WTC11 (cell line): ENCODE results near the gene KLK15. TPM values are rescaled to one million over a fixed set of nuclear protein-coding genes. Genes with fewer than 3 reads are reported as not detected.

Source experiments
- ATAC-seq: fragments of 200-7000 bp; cut with Tn5 transposase; 2 replicates; pipeline ENCODE4 v1.10.0; 2021; ENCODE audit warnings: mild to moderate bottlenecking, moderate library complexity
- CTCF ChIA-PET: fragments of 300-600 bp; sonication (Branson Sonifier 250); formaldehyde crosslinking; loops from one replicate; lab custom pipeline; 2021; ENCODE audit warnings: antibody characterized with exemption; lab: Charles Lee
- POLR2A ChIA-PET: fragments of 350-600 bp; sonication (Branson Sonifier 250); formaldehyde crosslinking; loops from one replicate; lab custom pipeline; 2021; ENCODE audit warnings: antibody characterized with exemption; lab: Charles Lee
- DNase-seq: peaks from one replicate; pipeline ENCODE4 v3.0.0; 2021; ENCODE audit warnings: low spot score
- H3K27ac Mint-ChIP-seq: 2 replicates; pipeline ENCODE4 v1.8.0; 2021; ENCODE audit warnings: mixed read lengths
- H3K27me3 Mint-ChIP-seq: 2 replicates; pipeline ENCODE4 v1.8.0; 2021; ENCODE audit warnings: low read depth, mild to moderate bottlenecking, moderate library complexity, mixed read lengths
- H3K36me3 Mint-ChIP-seq: 2 replicates; pipeline ENCODE4 v1.8.0; 2021; ENCODE audit warnings: mixed read lengths
- H3K4me1 Mint-ChIP-seq: 2 replicates; pipeline ENCODE4 v1.8.0; 2022; ENCODE audit warnings: mixed read lengths
- H3K4me3 Mint-ChIP-seq: 2 replicates; pipeline ENCODE4 v1.8.0; 2021; ENCODE audit warnings: mild to moderate bottlenecking, moderate library complexity, mixed read lengths
- H3K9me3 Mint-ChIP-seq: 2 replicates; pipeline ENCODE4 v1.8.0; 2021; ENCODE audit warnings: mixed read lengths
- CBFB ChIP-seq: sonication (generic); formaldehyde crosslinking; IDR thresholded peaks from 2 replicates; pipeline ENCODE4 v1.8.1; 2022; ENCODE audit warnings: mild to moderate bottlenecking, low read depth, missing genetic modification reagents
- CREB1 ChIP-seq: sonication (generic); formaldehyde crosslinking; IDR thresholded peaks from 2 replicates; pipeline ENCODE4 v1.8.0; 2023; ENCODE audit warnings: mild to moderate bottlenecking, missing genetic modification reagents
- ESRRA ChIP-seq: sonication (generic); formaldehyde crosslinking; IDR thresholded peaks from 2 replicates; pipeline ENCODE4 v1.8.1; 2022; ENCODE audit warnings: mild to moderate bottlenecking, missing genetic modification reagents, borderline replicate concordance
- FOXK1 ChIP-seq: sonication (generic); formaldehyde crosslinking; IDR thresholded peaks from 2 replicates; pipeline ENCODE4 v1.8.0; 2022; ENCODE audit warnings: mild to moderate bottlenecking, moderate library complexity, missing genetic modification reagents
- FOXP4 ChIP-seq: sonication (generic); formaldehyde crosslinking; IDR thresholded peaks from 2 replicates; pipeline ENCODE4 v1.8.0; 2022; ENCODE audit warnings: mild to moderate bottlenecking, missing genetic modification reagents
- HMGA2 ChIP-seq: fragments of 250-450 bp; sonication (Bioruptor Pico); IDR thresholded peaks from 2 replicates; pipeline ENCODE4 v1.4.0; 2021; ENCODE audit warnings: mild to moderate bottlenecking, moderate library complexity
- KAT7 ChIP-seq: sonication (generic); formaldehyde crosslinking; IDR thresholded peaks from 2 replicates; pipeline ENCODE4 v1.8.1; 2023; ENCODE audit warnings: missing genetic modification reagents, mild to moderate bottlenecking, borderline replicate concordance
- MAX ChIP-seq: sonication (generic); formaldehyde crosslinking; IDR thresholded peaks from 2 replicates; pipeline ENCODE4 v1.8.0; 2022; ENCODE audit warnings: mild to moderate bottlenecking, missing genetic modification reagents
- NFYB ChIP-seq: sonication (generic); formaldehyde crosslinking; conservative IDR thresholded peaks from 2 replicates; pipeline ENCODE4 v1.8.0; 2022; ENCODE audit warnings: low read depth, missing genetic modification reagents
- NR2C2 ChIP-seq: sonication (generic); formaldehyde crosslinking; IDR thresholded peaks from 2 replicates; pipeline ENCODE4 v1.8.0; 2022; ENCODE audit warnings: mild to moderate bottlenecking, missing genetic modification reagents
- OVOL2 ChIP-seq: fragments of 250-450 bp; sonication (Bioruptor Pico); IDR thresholded peaks from 2 replicates; pipeline ENCODE4 v1.9.0; 2021; ENCODE audit warnings: mild to moderate bottlenecking, borderline replicate concordance
- SOX15 ChIP-seq: fragments of 250-450 bp; sonication (Bioruptor Pico); IDR thresholded peaks from 2 replicates; pipeline ENCODE4 v1.9.0; 2021; ENCODE audit warnings: mild to moderate bottlenecking
- SP1 ChIP-seq: sonication (generic); formaldehyde crosslinking; conservative IDR thresholded peaks from 2 replicates; pipeline ENCODE4 v1.8.1; 2022; ENCODE audit warnings: missing genetic modification reagents
- TCF7 ChIP-seq: sonication (generic); formaldehyde crosslinking; IDR thresholded peaks from 2 replicates; pipeline ENCODE4 v1.8.0; 2022; ENCODE audit warnings: mild to moderate bottlenecking, low read depth, missing genetic modification reagents, moderate library complexity
- USF1 ChIP-seq: sonication (generic); formaldehyde crosslinking; IDR thresholded peaks from 2 replicates; pipeline ENCODE4 v1.8.0; 2022; ENCODE audit warnings: mild to moderate bottlenecking, missing genetic modification reagents
- ZNF138 ChIP-seq: sonication (generic); formaldehyde crosslinking; conservative IDR thresholded peaks from 2 replicates; pipeline ENCODE4 v1.8.1; 2022; ENCODE audit warnings: mild to moderate bottlenecking, moderate library complexity, missing genetic modification reagents
- ZNF232 ChIP-seq: sonication (generic); formaldehyde crosslinking; IDR thresholded peaks from 2 replicates; pipeline ENCODE4 v1.8.0; 2022; ENCODE audit warnings: mild to moderate bottlenecking, missing genetic modification reagents
- ZNF317 ChIP-seq: sonication (generic); formaldehyde crosslinking; IDR thresholded peaks from 2 replicates; pipeline ENCODE4 v1.8.1; 2023; ENCODE audit warnings: low read depth, mild to moderate bottlenecking, moderate library complexity, missing genetic modification reagents, borderline replicate concordance
- ZNF416 ChIP-seq: fragments of 250-450 bp; sonication (Bioruptor Pico); IDR thresholded peaks from 2 replicates; pipeline ENCODE4 v1.9.0; 2021; ENCODE audit warnings: mild to moderate bottlenecking, inconsistent platforms
- total RNA-seq: library from RNA; stranded (reverse); gene quantifications from 3 replicates; pipeline ENCODE4 v1.2.3, GENCODE V29; 2021
- TF ChIP-seq, protein P1 (sequence below): fragments of 250-450 bp; sonication (Bioruptor Pico); IDR thresholded peaks from 2 replicates; pipeline ENCODE4 v2.1.2; 2022; ENCODE audit warnings: mild to moderate bottlenecking, moderate library complexity
- TF ChIP-seq, protein P2 (sequence below): sonication (generic); formaldehyde crosslinking; IDR thresholded peaks from 2 replicates; pipeline ENCODE4 v1.8.1; 2022; ENCODE audit warnings: low read depth, missing genetic modification reagents, borderline replicate concordance
- TF ChIP-seq, protein P3 (sequence below): sonication (generic); formaldehyde crosslinking; IDR thresholded peaks from 2 replicates; pipeline ENCODE4 v1.8.1; 2022; ENCODE audit warnings: mild to moderate bottlenecking, missing genetic modification reagents, moderate library complexity, borderline replicate concordance
- TF ChIP-seq, protein P4 (sequence below): sonication (generic); formaldehyde crosslinking; IDR thresholded peaks from 2 replicates; pipeline ENCODE4 v1.8.1; 2022; ENCODE audit warnings: low read depth, mild to moderate bottlenecking, moderate library complexity, missing genetic modification reagents, borderline replicate concordance

Gene KLK15
- total RNA-seq, 1 experiment from 2014 or later = not detected

- Mint-ChIP-seq H3K4me3 (no peak overlapping the region), H3K27ac (no peak overlapping the region), H3K36me3 (no peaks in the 10 kb centered on the region), H3K9me3 (no peaks in the 10 kb centered on the region), H3K27me3 (peaks cover 67% of the 10 kb centered on the region), H3K4me1 (no peaks in the 10 kb centered on the region)
- DNase-seq = no peak
- CTCF ChIA-PET = interaction anchor here (1.2 to 1.5 kb wide), 2 partner anchors 53 to 65 kb away, joined by 3 to 5 read pairs; no protein-coding TSS in a partner anchor
- no peak for ATAC-seq
- POLR2A ChIA-PET = no interaction called here
- TF ChIP-seq FOXK1 (CRISPR knock-in tag) (no peak), USF1 (CRISPR knock-in tag) (no peak), ZNF232 (no peak), MAX (no peak), OVOL2 (CRISPR knock-in tag) (no peak), NFYB (no peak), KAT7 (no peak), ZNF138 (no peak), ZNF416 (CRISPR knock-in tag) (no peak), CREB1 (no peak), CBFB (CRISPR knock-in tag) (no peak), ZNF317 (CRISPR knock-in tag) (no peak), SP1 (CRISPR knock-in tag) (no peak), TCF7 (CRISPR knock-in tag) (no peak), SOX15 (CRISPR knock-in tag) (no peak), NR2C2 (CRISPR knock-in tag) (no peak)
- TF ChIP-seq, protein P1, sequence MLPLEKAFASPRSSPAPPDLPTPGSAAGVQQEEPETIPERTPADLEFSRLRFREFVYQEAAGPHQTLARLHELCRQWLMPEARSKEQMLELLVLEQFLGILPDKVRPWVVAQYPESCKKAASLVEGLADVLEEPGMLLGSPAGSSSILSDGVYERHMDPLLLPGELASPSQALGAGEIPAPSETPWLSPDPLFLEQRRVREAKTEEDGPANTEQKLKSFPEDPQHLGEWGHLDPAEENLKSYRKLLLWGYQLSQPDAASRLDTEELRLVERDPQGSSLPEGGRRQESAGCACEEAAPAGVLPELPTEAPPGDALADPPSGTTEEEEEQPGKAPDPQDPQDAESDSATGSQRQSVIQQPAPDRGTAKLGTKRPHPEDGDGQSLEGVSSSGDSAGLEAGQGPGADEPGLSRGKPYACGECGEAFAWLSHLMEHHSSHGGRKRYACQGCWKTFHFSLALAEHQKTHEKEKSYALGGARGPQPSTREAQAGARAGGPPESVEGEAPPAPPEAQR (CRISPR knock-in tag) = no peak
- TF ChIP-seq, protein P2, sequence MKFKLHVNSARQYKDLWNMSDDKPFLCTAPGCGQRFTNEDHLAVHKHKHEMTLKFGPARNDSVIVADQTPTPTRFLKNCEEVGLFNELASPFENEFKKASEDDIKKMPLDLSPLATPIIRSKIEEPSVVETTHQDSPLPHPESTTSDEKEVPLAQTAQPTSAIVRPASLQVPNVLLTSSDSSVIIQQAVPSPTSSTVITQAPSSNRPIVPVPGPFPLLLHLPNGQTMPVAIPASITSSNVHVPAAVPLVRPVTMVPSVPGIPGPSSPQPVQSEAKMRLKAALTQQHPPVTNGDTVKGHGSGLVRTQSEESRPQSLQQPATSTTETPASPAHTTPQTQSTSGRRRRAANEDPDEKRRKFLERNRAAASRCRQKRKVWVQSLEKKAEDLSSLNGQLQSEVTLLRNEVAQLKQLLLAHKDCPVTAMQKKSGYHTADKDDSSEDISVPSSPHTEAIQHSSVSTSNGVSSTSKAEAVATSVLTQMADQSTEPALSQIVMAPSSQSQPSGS = no peak
- TF ChIP-seq, protein P3, sequence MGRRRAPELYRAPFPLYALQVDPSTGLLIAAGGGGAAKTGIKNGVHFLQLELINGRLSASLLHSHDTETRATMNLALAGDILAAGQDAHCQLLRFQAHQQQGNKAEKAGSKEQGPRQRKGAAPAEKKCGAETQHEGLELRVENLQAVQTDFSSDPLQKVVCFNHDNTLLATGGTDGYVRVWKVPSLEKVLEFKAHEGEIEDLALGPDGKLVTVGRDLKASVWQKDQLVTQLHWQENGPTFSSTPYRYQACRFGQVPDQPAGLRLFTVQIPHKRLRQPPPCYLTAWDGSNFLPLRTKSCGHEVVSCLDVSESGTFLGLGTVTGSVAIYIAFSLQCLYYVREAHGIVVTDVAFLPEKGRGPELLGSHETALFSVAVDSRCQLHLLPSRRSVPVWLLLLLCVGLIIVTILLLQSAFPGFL (CRISPR knock-in tag) = no peak
- TF ChIP-seq, protein P4, sequence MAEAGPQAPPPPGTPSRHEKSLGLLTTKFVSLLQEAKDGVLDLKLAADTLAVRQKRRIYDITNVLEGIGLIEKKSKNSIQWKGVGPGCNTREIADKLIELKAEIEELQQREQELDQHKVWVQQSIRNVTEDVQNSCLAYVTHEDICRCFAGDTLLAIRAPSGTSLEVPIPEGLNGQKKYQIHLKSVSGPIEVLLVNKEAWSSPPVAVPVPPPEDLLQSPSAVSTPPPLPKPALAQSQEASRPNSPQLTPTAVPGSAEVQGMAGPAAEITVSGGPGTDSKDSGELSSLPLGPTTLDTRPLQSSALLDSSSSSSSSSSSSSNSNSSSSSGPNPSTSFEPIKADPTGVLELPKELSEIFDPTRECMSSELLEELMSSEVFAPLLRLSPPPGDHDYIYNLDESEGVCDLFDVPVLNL (CRISPR knock-in tag) = no peak
Measured at GRCh38 chr19:50869479-50869878, 36.1 kb upstream of the KLK15 start.

DNA sequence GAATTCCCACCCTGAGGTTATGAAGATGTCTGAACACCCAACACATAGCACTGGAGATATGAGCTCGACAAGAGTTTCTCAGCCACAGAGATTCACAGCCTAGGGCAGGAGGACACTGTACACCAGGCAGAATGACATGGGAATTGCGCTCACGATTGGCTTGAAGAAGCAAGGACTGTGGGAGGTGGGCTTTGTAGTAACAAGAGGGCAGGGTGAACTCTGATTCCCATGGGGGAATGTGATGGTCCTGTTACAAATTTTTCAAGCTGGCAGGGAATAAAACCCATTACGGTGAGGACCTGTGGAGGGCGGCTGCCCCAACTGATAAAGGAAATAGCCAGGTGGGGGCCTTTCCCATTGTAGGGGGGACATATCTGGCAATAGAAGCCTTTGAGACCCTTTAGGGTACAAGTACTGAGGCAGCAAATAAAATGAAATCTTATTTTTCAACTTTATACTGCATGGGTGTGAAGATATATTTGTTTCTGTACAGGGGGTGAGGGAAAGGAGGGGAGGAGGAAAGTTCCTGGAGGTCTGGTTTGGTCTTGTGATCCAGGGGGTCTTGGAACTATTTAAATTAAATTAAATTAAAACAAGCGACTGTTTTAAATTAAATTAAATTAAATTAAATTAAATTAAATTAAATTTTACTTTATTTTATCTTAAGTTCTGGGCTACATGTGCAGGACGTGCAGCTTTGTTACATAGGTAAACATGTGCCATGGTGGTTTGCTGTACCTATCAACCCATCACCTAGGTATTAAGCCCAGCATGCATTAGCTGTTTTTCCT is 28.3 kb upstream of the KLK15 start:
- ChIA-PET CTCF (interaction anchor here (0.6 to 1.4 kb wide), 2 partner anchors 155 to 393 kb away, joined by 3 to 4 read pairs; no protein-coding TSS in a partner anchor), POLR2A (no interaction called here)
- TF ChIP-seq HMGA2 (CRISPR knock-in tag) = peak; percentile 89
- TF ChIP-seq FOXP4 (CRISPR knock-in tag) = no peak
- no peak for TF ChIP-seq NFYB
- TF ChIP-seq ESRRA (CRISPR knock-in tag) = no peak
- Mint-ChIP-seq H3K36me3 (peaks cover 15% of the 10 kb centered on the region), H3K9me3 (peaks cover 30% of the 10 kb centered on the region), H3K4me1 (peaks cover 18% of the 10 kb centered on the region), H3K4me3 (no peak overlapping the region), H3K27me3 (peaks cover 59% of the 10 kb centered on the region), H3K27ac (no peak overlapping the region)
- ATAC-seq (no peak), DNase-seq (no peak)
